Stimulated activated CD4-positive, alpha-beta T cell treated with anti-CD3 and anti-CD28 coated beads, Interleukin-2, amount 100 ng/mL, for 48 hours (primary cell): Measurements from ENCODE around the gene CTF1.
A peak's percentile ranks its signal among the peaks of the same experiment; 100 is the strongest.

Source experiments
- DNase-seq, 2 donors: peaks; one replicate each; pipeline ENCODE4 v3.0.0-alpha.2; 2020

Gene CTF1

GRCh38 chr16:30910427-30911029 is 14.1 kb downstream of the CTF1 start:
- DNase-seq, result no peak

GRCh38 chr16:30912794-30913412 is 16.5 kb downstream of the CTF1 start:
- DNase-seq, result no peak

- no peak for DNase-seq
Measured at GRCh38 chr16:30914830-30915229, 18.4 kb downstream of the CTF1 start.

GRCh38 chr16:30918614-30919013 is 22.2 kb downstream of the CTF1 start:
- DNase-seq, result no peak

- DNase-seq, result no peak
Measured at GRCh38 chr16:30920891-30921290, 24.5 kb downstream of the CTF1 start.

- DNase-seq, result no peak
Measured at GRCh38 chr16:30921459-30921747, 25.0 kb downstream of the CTF1 start.

- DNase-seq, result peak; percentile 84 to 87
Measured at GRCh38 chr16:30921748-30922419, 25.5 kb downstream of the CTF1 start.

GRCh38 chr16:30922420-30922959 is 26.1 kb downstream of the CTF1 start:
- DNase-seq, result peak; percentile 97 to 98

GRCh38 chr16:30922960-30923535 is 26.6 kb downstream of the CTF1 start:
- DNase-seq, result peak; percentile 88 to 93

GRCh38 chr16:30923554-30924075 is 27.2 kb downstream of the CTF1 start, which contains the start of gene FBXL19:
FBXL19 (plus strand) TSS chr16:30923572; CDS start chr16:30925755, 2,183 bp downstream.
- DNase-seq, result no peak

- DNase-seq, result no peak
Measured at GRCh38 chr16:30924076-30924912, 27.9 kb downstream of the CTF1 start.

GRCh38 chr16:30924913-30925631 is 28.7 kb downstream of the CTF1 start:
- DNase-seq, result no peak

GRCh38 chr16:30925632-30925987 is 29.2 kb downstream of the CTF1 start:
- no peak for DNase-seq

- no peak for DNase-seq
Measured at GRCh38 chr16:30925995-30926811, 29.8 kb downstream of the CTF1 start.

- no peak for DNase-seq
Measured at GRCh38 chr16:30926937-30927788, 30.7 kb downstream of the CTF1 start.

GRCh38 chr16:30927789-30928378 is 31.5 kb downstream of the CTF1 start:
- DNase-seq, result no peak

- DNase-seq, result no peak
Measured at GRCh38 chr16:30928390-30928789, 32.0 kb downstream of the CTF1 start.

- DNase-seq, result no peak
Measured at GRCh38 chr16:30929167-30929566, 32.8 kb downstream of the CTF1 start.

- no peak for DNase-seq
Measured at GRCh38 chr16:30930160-30930571, 33.8 kb downstream of the CTF1 start.
